DND-41 (cell line): ENCODE measurements around the gene TRIM67.

Source experiments
- EZH2 ChIP-seq: IDR thresholded peaks from 3 replicates; pipeline ENCODE4 v1.6.1; 2012; ENCODE audit warnings: borderline replicate concordance, low read depth, mild to moderate bottlenecking, moderate library complexity, low read length, inconsistent platforms; ENCODE audit not compliant: severe bottlenecking
- TF ChIP-seq, protein P1 (sequence below): IDR thresholded peaks from 2 replicates; pipeline ENCODE4 v1.5.1; 2012; ENCODE audit warnings: borderline replicate concordance, low read length, moderate library complexity, mild to moderate bottlenecking; ENCODE audit not compliant: poor library complexity, severe bottlenecking; ENCODE audit errors: extremely low read depth

DNA sequence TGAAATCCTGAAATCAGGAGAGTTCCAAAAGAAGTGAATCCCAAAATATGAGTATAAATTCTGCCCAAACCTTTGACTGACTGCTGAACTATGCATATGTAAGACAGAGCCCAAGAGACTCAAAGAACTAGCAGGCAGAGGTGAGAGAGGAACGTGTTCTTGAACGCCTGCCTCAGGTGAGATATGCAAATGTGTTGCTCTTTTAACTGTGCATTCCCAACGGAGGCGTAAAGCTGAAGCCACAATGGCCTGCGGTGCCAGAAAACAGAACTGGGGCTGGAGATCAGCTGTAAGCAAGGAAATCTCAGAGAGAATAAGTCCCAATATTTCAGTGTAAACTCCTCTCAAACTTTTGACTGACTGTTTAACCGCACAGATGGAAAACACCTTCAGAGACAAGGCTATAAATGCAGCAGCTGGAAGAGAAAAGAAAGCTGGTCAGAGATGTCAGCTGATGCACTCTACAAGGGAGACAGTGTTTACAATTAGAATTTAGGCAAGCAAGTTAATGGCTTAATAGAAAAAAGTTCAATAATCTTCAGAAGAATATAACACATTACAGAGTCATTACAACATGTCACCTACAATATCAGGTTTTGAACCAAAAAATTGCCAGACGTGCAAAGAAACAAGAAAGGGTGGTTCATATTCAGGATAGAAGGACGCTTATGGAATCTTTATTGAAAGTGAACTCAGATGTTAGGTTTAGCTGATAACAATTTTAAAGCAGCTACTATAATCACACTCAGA, 43.0 kb upstream of the TRIM67 start:
- TF ChIP-seq, protein P1, sequence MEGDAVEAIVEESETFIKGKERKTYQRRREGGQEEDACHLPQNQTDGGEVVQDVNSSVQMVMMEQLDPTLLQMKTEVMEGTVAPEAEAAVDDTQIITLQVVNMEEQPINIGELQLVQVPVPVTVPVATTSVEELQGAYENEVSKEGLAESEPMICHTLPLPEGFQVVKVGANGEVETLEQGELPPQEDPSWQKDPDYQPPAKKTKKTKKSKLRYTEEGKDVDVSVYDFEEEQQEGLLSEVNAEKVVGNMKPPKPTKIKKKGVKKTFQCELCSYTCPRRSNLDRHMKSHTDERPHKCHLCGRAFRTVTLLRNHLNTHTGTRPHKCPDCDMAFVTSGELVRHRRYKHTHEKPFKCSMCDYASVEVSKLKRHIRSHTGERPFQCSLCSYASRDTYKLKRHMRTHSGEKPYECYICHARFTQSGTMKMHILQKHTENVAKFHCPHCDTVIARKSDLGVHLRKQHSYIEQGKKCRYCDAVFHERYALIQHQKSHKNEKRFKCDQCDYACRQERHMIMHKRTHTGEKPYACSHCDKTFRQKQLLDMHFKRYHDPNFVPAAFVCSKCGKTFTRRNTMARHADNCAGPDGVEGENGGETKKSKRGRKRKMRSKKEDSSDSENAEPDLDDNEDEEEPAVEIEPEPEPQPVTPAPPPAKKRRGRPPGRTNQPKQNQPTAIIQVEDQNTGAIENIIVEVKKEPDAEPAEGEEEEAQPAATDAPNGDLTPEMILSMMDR: no peak
- no peak for TF ChIP-seq EZH2
